GM12878 (cell line): ENCODE results near the gene GALNT17. TPM values are rescaled to one million over a fixed set of nuclear protein-coding genes. Genes with fewer than 3 reads are reported as not detected.

Source experiments
- ATAC-seq: fragments of 200-7000 bp; cut with Tn5 transposase; 3 replicates; pipeline ENCODE4 v1.9.1; 2020; ENCODE audit warnings: mild to moderate bottlenecking, moderate library complexity
- BruUV-seq: library from RNA; stranded (reverse); fragments of 400-500 nt; replicated peaks from 2 replicates; lab custom pipeline; 2021; lab: Mats Ljungman, UMichigan
- CTCF ChIA-PET: fragments of 300-600 bp; sonication (Branson Sonifier 250); formaldehyde crosslinking; extraction: SDS; loops from one replicate; lab custom pipeline; 2021; ENCODE audit warnings: inconsistent platforms; lab: Yijun Ruan, JAX
- POLR2A ChIA-PET: fragments of 350-600 bp; formaldehyde crosslinking; extraction: SDS; loops from one replicate; lab custom pipeline; 2021; ENCODE audit warnings: inconsistent platforms; lab: Charles Lee
- RAD21 ChIA-PET: fragments of 300-600 bp; sonication (Branson Sonifier 250); formaldehyde crosslinking; loops from one replicate; lab custom pipeline; 2023; ENCODE audit warnings: antibody characterized with exemption; ENCODE audit not compliant: unreplicated experiment; lab: Charles Lee
- SMC1A ChIA-PET: fragments of 300-600 bp; sonication (Branson Sonifier 250); formaldehyde crosslinking; loops from one replicate; lab custom pipeline; 2023; ENCODE audit not compliant: unreplicated experiment, uncharacterized antibody; lab: Charles Lee
- DNase-seq: peaks from one replicate; pipeline ENCODE4 v3.0.0-alpha.2; 2011; ENCODE audit warnings: low read depth, low spot score
- FAIRE-seq: peaks from 3 replicates; lab custom pipeline; 2011; peaks lifted over from hg19 to GRCh38; lab: Jason Lieb, UNC
- H2AFZ ChIP-seq: 2 replicates; pipeline ENCODE4 v1.6.0; 2011; ENCODE audit warnings: low read depth, low read length, control low read depth; ENCODE audit not compliant: control insufficient read depth
- H3K27ac ChIP-seq: 2 replicates; pipeline ENCODE4 v1.5.1; 2011; ENCODE audit warnings: control low read depth; ENCODE audit not compliant: control insufficient read depth, insufficient read depth
- H3K27me3 ChIP-seq, 2 experiments: replicated peaks in 1 of 2; 2 replicates each; pipeline versions ENCODE4 v1.6.0 to v1.6.1; 2011; ENCODE audit warnings: low read length in 1 of 2; ENCODE audit not compliant: control insufficient read depth in 2 of 2, insufficient read depth in 2 of 2
- H3K36me3 ChIP-seq, 2 experiments: 2 replicates each; pipeline ENCODE4 v1.5.1; 2011; ENCODE audit warnings: low read length in 1 of 2; ENCODE audit not compliant: control insufficient read depth in 2 of 2, insufficient read depth in 2 of 2
- H3K4me1 ChIP-seq: 2 replicates; pipeline ENCODE4 v1.6.1; 2011; ENCODE audit warnings: mild to moderate bottlenecking, low read length, moderate library complexity, mixed read lengths; ENCODE audit not compliant: control insufficient read depth, insufficient read depth
- H3K4me2 ChIP-seq: 2 replicates; pipeline ENCODE4 v1.6.0; 2011; ENCODE audit warnings: control low read depth; ENCODE audit not compliant: control insufficient read depth, insufficient read depth
- H3K4me3 ChIP-seq: fragments of 200-600 bp; sonication (generic); 2 replicates; pipeline ENCODE4 v1.5.1; 2016
- H3K79me2 ChIP-seq: 2 replicates; pipeline ENCODE4 v1.6.0; 2011; ENCODE audit warnings: low read length; ENCODE audit not compliant: control insufficient read depth, insufficient read depth
- H3K9ac ChIP-seq: 2 replicates; pipeline ENCODE4 v1.8.0; 2011; ENCODE audit warnings: low read length, control low read depth, mixed read lengths; ENCODE audit not compliant: control insufficient read depth, insufficient read depth
- H3K9me3 ChIP-seq: replicated peaks from 3 replicates; pipeline ENCODE4 v1.5.1; 2011; ENCODE audit warnings: mild to moderate bottlenecking, low read length; ENCODE audit not compliant: control insufficient read depth, insufficient read depth
- H4K20me1 ChIP-seq: 2 replicates; pipeline ENCODE4 v1.6.0; 2011; ENCODE audit not compliant: control insufficient read depth, insufficient read depth
- EED ChIP-seq: sonication (generic); IDR thresholded peaks from 2 replicates; pipeline ENCODE4 v1.6.1; 2016; ENCODE audit warnings: antibody characterized with exemption, low read depth
- ELK1 ChIP-seq: IDR thresholded peaks from 2 replicates; pipeline ENCODE4 v1.6.1; 2012; ENCODE audit warnings: low read depth, low read length, improper control_type of control experiment
- IKZF1 ChIP-seq: fragments of 450-650 bp; conservative IDR thresholded peaks from 2 replicates; pipeline ENCODE4 v1.6.1; 2017; ENCODE audit warnings: antibody characterized with exemption, mild to moderate bottlenecking
- IRF4 ChIP-seq: IDR thresholded peaks from 2 replicates; pipeline ENCODE4 v1.6.1; 2011; ENCODE audit warnings: low read depth, low read length
- KAT2A ChIP-seq: conservative IDR thresholded peaks from 2 replicates; pipeline ENCODE4 v1.6.1; 2011; ENCODE audit warnings: low read depth, low read length; ENCODE audit not compliant: control insufficient read depth
- NFIC ChIP-seq: IDR thresholded peaks from 2 replicates; pipeline ENCODE4 v1.6.1; 2012; ENCODE audit warnings: low read depth, mild to moderate bottlenecking, inconsistent platforms, low read length, moderate library complexity
- RB1 ChIP-seq: fragments of 450-650 bp; formaldehyde crosslinking; IDR thresholded peaks from 2 replicates; pipeline ENCODE4 v1.6.1; 2017; ENCODE audit warnings: mild to moderate bottlenecking, borderline replicate concordance
- TBL1XR1 ChIP-seq: IDR thresholded peaks from 2 replicates; pipeline ENCODE4 v1.6.1; 2012; ENCODE audit warnings: low read depth, low read length, improper control_type of control experiment
- YY1 ChIP-seq: IDR thresholded peaks from 2 replicates; pipeline ENCODE4 v1.6.1; 2011; ENCODE audit warnings: low read depth, mild to moderate bottlenecking, low read length
- ZBTB11 ChIP-seq: fragments of 450-650 bp; formaldehyde crosslinking; IDR thresholded peaks from 2 replicates; pipeline ENCODE4 v1.5.0; 2022; ENCODE audit warnings: mild to moderate bottlenecking, missing genetic modification characterization
- whole genome bisulfite sequencing: methylation state at CpG from one replicate; pipeline ENCODE4 v1.1.6; 2016; ENCODE audit warnings: low lambda C conversion rate; ENCODE audit not compliant: insufficient replicate concordance, insufficient coverage; ENCODE audit errors: missing lambda C conversion rate; 5-methylcytosine and 5-hydroxymethylcytosine counted together
- in situ Hi-C: fragments of 300-500 bp; cut with MboI; formaldehyde crosslinking; loops from 9 replicates; pipeline ENCODE4 v1.14.3; 2018; ENCODE audit warnings: mixed read lengths
- intact Hi-C: fragments of 100-400 bp; cut with micrococcal nuclease; formaldehyde crosslinking; loops from one replicate; pipeline ENCODE4 v1.14.2; 2022; ENCODE audit not compliant: unreplicated experiment
- polyA plus RNA-seq, 11 experiments: library from polyadenylated mRNA; depleted of rRNA in 4 of 11; unstranded in 6 of 11; stranded (reverse) in 5 of 11; fragments of >200 nt; fragmentation: Nextera tagmentation in 4 of 11; fragmentation: Illumina TruSeq in 1 of 11; extraction: Ambion mirVana in 4 of 11; extraction: Trizol in 1 of 11; gene quantifications; 1 replicate in 1 of 11; 2 replicates in 10 of 11; pipeline versions ENCODE4 v1.2.1 to v1.2.3, GENCODE V29; 2011 to 2016; ENCODE audit warnings: inconsistent platforms in 2 of 11, missing spikeins in 2 of 11, low read depth in 1 of 11
- total RNA-seq, 4 experiments: library from RNA; depleted of rRNA in 3 of 4; stranded (reverse); fragments of >200 nt in 3 of 4; fragmentation: Illumina TruSeq in 1 of 4; extraction: Trizol in 1 of 4; gene quantifications; 2 replicates each; pipeline versions ENCODE4 v1.2.1 to v1.2.3, GENCODE V29; 2013 to 2021
- TF ChIP-seq, protein P1 (sequence below): fragments of 450-650 bp; IDR thresholded peaks from 2 replicates; pipeline ENCODE4 v1.6.1; 2014; ENCODE audit warnings: mild to moderate bottlenecking

Gene GALNT17
- total and polyA plus RNA-seq, 10 of the 15 experiments (the other 5 are each of a cell fraction or from before 2014, with no cell fraction given), result 0.12 to 0.15 TPM; not detected in 8

DNA sequence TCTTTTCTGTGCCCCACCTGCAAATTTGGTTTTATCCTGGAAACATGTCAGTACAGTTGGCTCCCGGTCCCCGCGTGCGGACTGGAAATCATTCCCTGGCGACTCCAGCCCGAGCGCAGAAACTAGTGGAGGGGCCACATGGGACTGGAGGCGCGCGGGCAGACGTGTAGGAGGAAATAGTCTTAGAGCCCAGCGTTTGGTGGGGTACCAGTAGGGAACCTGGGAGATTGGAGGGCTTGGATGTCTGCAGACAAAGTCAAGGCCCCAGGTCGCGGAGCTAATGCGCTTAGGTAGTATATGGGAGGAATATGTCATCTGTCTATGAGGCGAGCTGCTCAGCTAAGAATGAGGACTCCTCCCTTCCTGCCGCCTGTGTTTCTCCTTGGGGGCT is 1.3 kb downstream of the GALNT17 start:
- Histone ChIP-seq H3K4me1 (no peaks in the 10 kb centered on the region), H2AFZ (no peak overlapping the region), H3K4me3 (no peak overlapping the region), H3K79me2 (no peaks in the 10 kb centered on the region), H3K27me3 (no peaks in the 10 kb centered on the region), H4K20me1 (no peaks in the 10 kb centered on the region), H3K9me3 (no peaks in the 10 kb centered on the region; the same call in 2 of the 3 replicates), H3K4me2 (no peak overlapping the region), H3K9ac (no peak overlapping the region), H3K27ac (no peak overlapping the region), H3K36me3 (no peaks in the 10 kb centered on the region)
- no TSS peak for BruUV-seq
- ChIA-PET CTCF (no interaction called here), POLR2A (no interaction called here), RAD21 (no interaction called here), SMC1A (no interaction called here)
- DNase-seq, result no peak
- TF ChIP-seq YY1 (no peak), TBL1XR1 (no peak), NFIC (no peak), EED (no peak), ELK1 (no peak), IKZF1 (no peak), KAT2A (no peak), IRF4 (no peak), RB1 (no peak), ZBTB11 (CRISPR knock-in tag) (no peak)
- TF ChIP-seq, protein P1, sequence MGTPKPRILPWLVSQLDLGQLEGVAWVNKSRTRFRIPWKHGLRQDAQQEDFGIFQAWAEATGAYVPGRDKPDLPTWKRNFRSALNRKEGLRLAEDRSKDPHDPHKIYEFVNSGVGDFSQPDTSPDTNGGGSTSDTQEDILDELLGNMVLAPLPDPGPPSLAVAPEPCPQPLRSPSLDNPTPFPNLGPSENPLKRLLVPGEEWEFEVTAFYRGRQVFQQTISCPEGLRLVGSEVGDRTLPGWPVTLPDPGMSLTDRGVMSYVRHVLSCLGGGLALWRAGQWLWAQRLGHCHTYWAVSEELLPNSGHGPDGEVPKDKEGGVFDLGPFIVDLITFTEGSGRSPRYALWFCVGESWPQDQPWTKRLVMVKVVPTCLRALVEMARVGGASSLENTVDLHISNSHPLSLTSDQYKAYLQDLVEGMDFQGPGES, result no peak
- WGBS, result 64% methylated on average over 17 of the region's 17 CpGs
- in situ Hi-C loops, result no loop called here
- no peak for ATAC-seq
- FAIRE-seq, result no peak
- intact Hi-C loops, result no loop called here
